ENCODE results near the gene SNRPB2. TPM values are rescaled to one million over a fixed set of nuclear protein-coding genes. Genes with fewer than 3 reads are reported as not detected.

SNRPB2 gene
- total RNA-seq, 4 donors from 2014 or later = 18.0 to 30.1 (median 20.7) TPM

DNA sequence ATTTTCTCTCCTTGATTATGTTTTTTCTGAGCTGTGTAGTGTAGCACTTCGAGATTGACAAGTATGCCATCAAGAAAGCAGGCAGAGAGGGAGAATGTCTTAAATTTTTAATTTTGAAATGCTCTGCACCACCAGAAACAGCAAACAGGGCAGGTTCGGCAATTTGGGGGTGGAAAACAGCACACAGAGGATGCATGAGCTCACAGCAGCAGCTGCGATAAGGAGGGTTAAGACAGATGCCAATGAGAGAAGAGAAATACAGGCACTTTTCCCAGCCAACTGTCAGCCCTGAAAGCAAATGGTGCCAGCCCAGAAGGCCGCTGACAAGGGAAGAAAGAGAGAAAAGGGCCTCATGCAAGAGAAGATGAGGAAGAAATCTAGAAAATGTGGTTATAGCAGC, 15.1 kb upstream of the SNRPB2 start:
- 67 to 72% methylated on average over 4 of the region's 4 CpGs for WGBS, 2 donors
- DNase-seq (ENCODE audit: low spot score in 2 of 2) = no peak
- no peaks in the 10 kb centered on the region for H3K27me3 ChIP-seq
- no peaks in the 10 kb centered on the region for H3K9me3 ChIP-seq
- no peak overlapping the region for H3K27ac ChIP-seq
- H3K36me3 ChIP-seq = no peaks in the 10 kb centered on the region
- H3K4me1 ChIP-seq = peaks cover 0 to 9% (median 0%) of the 10 kb centered on the region in 4 donors
- no peak overlapping the region for H3K4me3 ChIP-seq
- TF ChIP-seq EP300 (IDR thresholded peaks at IDR 0.05) = no peak
- no peak for TF ChIP-seq POLR2A (IDR thresholded peaks at IDR 0.05)
- TF ChIP-seq CTCF (IDR thresholded peaks at IDR 0.05) = no peak

DNA sequence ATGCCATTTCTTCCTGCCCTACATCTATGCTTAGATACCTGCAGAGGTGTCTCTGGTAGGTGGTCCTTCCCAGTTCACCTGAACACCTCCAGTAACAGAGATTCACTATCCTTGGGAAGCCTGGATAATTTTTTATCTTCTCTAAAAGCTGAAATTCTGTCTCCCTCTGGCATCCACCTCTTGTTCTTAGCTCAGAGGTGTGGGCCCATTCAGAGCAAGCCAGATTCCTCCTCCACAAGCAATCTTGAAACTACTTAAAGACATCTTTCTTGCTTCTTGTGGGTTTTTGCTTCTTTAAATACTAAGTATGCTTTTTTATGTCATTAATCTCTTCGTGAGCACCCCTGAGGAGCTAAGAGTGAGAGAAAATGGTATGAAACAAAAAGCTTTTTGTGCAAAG, 10.4 kb upstream of the SNRPB2 start:
- Histone ChIP-seq H3K4me3 (no peak overlapping the region), H3K36me3 (no peaks in the 10 kb centered on the region), H3K27me3 (peaks cover 0 to under 1% of the 10 kb centered on the region in 2 donors), H3K4me1 (no peaks in the 10 kb centered on the region), H3K9me3 (peaks cover 0 to under 1% (median 0%) of the 10 kb centered on the region in 4 donors), H3K27ac (no peak overlapping the region)
- no peak for DNase-seq (ENCODE audit: low spot score in 2 of 2)
- TF ChIP-seq CTCF (IDR thresholded peaks at IDR 0.05) (no peak), EP300 (IDR thresholded peaks at IDR 0.05) (no peak), POLR2A (IDR thresholded peaks at IDR 0.05) (no peak)
- 51 to 62% methylated on average over 1 of the region's 1 CpG for WGBS, 2 donors

GRCh38 chr20:16729080-16729479, 746 bp upstream of the SNRPB2 start:
- H3K27me3 ChIP-seq = peaks cover 0 to 30% of the 10 kb centered on the region in 2 donors
- 97% methylated on average over 1 of the region's 1 CpG for WGBS, 2 donors
- TF ChIP-seq EP300 (IDR thresholded peaks at IDR 0.05) (no peak), POLR2A (IDR thresholded peaks at IDR 0.05) (no peak), CTCF (IDR thresholded peaks at IDR 0.05) (no peak)
- peak overlapping the region in 1 of 4 donors; percentile 90 for H3K27ac ChIP-seq
- no peak for DNase-seq (ENCODE audit: low spot score in 2 of 2)
- H3K4me3 ChIP-seq = peak overlapping the region in 2 of 4 donors; percentile 64 to 76
- H3K36me3 ChIP-seq = peaks cover 0 to 22% (median 0%) of the 10 kb centered on the region in 3 donors
- peaks cover 0 to 4% (median 0%) of the 10 kb centered on the region in 4 donors for H3K9me3 ChIP-seq
- H3K4me1 ChIP-seq = peaks cover 0 to 40% (median 12%) of the 10 kb centered on the region in 4 donors

- Histone ChIP-seq H3K36me3 (peaks cover 0 to 56% (median 0%) of the 10 kb centered on the region in 3 donors), H3K4me1 (peaks cover 0 to 57% (median 12%) of the 10 kb centered on the region in 4 donors), H3K27ac (no peak overlapping the region), H3K9me3 (no peaks in the 10 kb centered on the region), H3K27me3 (peaks cover 0 to 8% of the 10 kb centered on the region in 2 donors), H3K4me3 (no peak overlapping the region)
- no peak for DNase-seq (ENCODE audit: low spot score in 2 of 2)
- WGBS, 2 donors = 86% methylated on average over 4 of the region's 4 CpGs
- TF ChIP-seq EP300 (IDR thresholded peaks at IDR 0.05) = no peak
- no peak for TF ChIP-seq POLR2A (IDR thresholded peaks at IDR 0.05)
- TF ChIP-seq CTCF (IDR thresholded peaks at IDR 0.05) = no peak
Measured at GRCh38 chr20:16732506-16733152, 2.8 kb downstream of the SNRPB2 start.

DNA sequence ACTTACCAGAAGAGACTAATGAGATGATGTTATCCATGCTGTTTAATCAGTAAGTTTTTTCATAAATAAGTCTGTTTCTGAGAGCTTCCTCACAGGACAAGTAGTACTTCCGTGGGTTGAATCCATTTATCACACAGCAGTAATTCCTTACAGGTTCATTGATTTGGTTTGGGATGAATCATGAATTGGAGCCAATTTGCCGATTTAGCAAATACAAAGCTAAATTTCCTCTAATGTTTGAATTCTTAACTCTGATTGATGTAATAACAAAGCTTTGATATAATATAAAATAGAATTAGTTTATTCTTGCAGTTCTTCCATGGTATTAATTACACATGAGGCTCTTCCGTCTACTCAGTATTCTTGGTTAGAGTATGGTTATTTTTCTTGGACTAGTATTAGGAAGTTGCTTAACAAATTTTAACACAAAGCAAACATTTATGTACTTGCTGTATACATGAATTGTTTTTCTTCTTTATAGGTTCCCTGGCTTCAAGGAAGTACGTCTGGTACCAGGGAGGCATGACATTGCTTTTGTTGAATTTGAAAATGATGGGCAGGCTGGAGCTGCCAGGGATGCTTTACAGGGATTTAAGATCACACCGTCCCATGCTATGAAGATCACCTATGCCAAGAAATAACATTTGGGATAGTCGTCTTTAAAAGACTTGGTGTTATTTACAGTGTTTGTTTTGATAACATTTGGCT, 10.7 kb downstream of the SNRPB2 start:
- 83 to 84% methylated on average over 6 of the region's 6 CpGs for WGBS, 2 donors
- peaks cover 0 to 5% (median 0%) of the 10 kb centered on the region in 4 donors for H3K4me1 ChIP-seq
- H3K36me3 ChIP-seq = peaks cover 0 to 74% (median 8%) of the 10 kb centered on the region in 3 donors

More for the DNA sequence above, 10.7 kb downstream of the SNRPB2 start:
- no peak for DNase-seq (ENCODE audit: low spot score in 2 of 2)
- Histone ChIP-seq H3K9me3 (no peaks in the 10 kb centered on the region), H3K27me3 (no peaks in the 10 kb centered on the region), H3K4me3 (no peak overlapping the region), H3K27ac (no peak overlapping the region)
- no peak for TF ChIP-seq EP300 (IDR thresholded peaks at IDR 0.05)
- no peak for TF ChIP-seq POLR2A (IDR thresholded peaks at IDR 0.05)
- TF ChIP-seq CTCF (IDR thresholded peaks at IDR 0.05) = no peak
